A549 (cell line): Measurements from ENCODE around the gene KIF27. TPM values are rescaled to one million over a fixed set of nuclear protein-coding genes. Genes with fewer than 3 reads are reported as not detected.
A peak's percentile ranks its signal among the peaks of the same experiment; 100 is the strongest.
"Not testable (repeated sequence)": the region's sequence is repeated elsewhere in the genome, so short reads cannot be mapped to it uniquely, and the experiment has no call there.

Source experiments
- ATAC-seq, 2 experiments: fragments of 200-7000 bp in 1 of 2; fragments of >200 bp in 1 of 2; cut with Nextera tagmentation in 1 of 2; cut with Tn5 transposase in 1 of 2; 3 replicates each; pipeline versions ENCODE4 v1.8.0 to v1.9.1; 2018 to 2020; ENCODE audit warnings: mild to moderate bottlenecking in 1 of 2, moderate library complexity in 1 of 2
- CTCF ChIA-PET: fragments of 300-600 bp; sonication (Branson Sonifier 250); formaldehyde crosslinking; extraction: SDS; loops from one replicate; lab custom pipeline; 2021; ENCODE audit warnings: antibody characterized with exemption, inconsistent platforms; lab: Yijun Ruan, JAX
- POLR2A ChIA-PET: fragments of 350-600 bp; formaldehyde crosslinking; extraction: SDS; loops from one replicate; lab custom pipeline; 2021; ENCODE audit warnings: antibody characterized with exemption, inconsistent platforms; lab: Yijun Ruan, JAX
- DNase-seq, 2 experiments: peaks; one replicate each; pipeline versions ENCODE4 v3.0.0 to v3.0.0-alpha.2; 2011 to 2016; ENCODE audit warnings: low read depth in 1 of 2, low spot score in 1 of 2
- FAIRE-seq: peaks from 2 replicates; lab custom pipeline; 2011; peaks lifted over from hg19 to GRCh38; lab: Jason Lieb, UNC
- H3K27ac ChIP-seq, 2 experiments: fragments of >200 bp; sonication (Bioruptor Twin); formaldehyde crosslinking; 3 replicates each; pipeline ENCODE4 v1.5.1; 2016 to 2017
- H3K4me1 ChIP-seq: fragments of >200 bp; sonication (Bioruptor Twin); formaldehyde crosslinking; 3 replicates; pipeline ENCODE4 v1.6.1; 2016
- H3K4me2 ChIP-seq: fragments of >200 bp; sonication (Bioruptor Twin); formaldehyde crosslinking; 3 replicates; pipeline ENCODE4 v1.6.1; 2016
- H3K4me3 ChIP-seq: fragments of >200 bp; sonication (Bioruptor Twin); formaldehyde crosslinking; 3 replicates; pipeline ENCODE4 v1.5.1; 2016
- H3K9me3 ChIP-seq: fragments of >200 bp; sonication (Bioruptor Twin); formaldehyde crosslinking; 3 replicates; pipeline ENCODE4 v1.6.1; 2016
- CBX2 ChIP-seq: fragments of 200-600 bp; sonication (generic); IDR thresholded peaks from 2 replicates; pipeline ENCODE4 v1.6.1; 2016; ENCODE audit warnings: low read depth, mild to moderate bottlenecking, borderline replicate concordance
- CTCF ChIP-seq: fragments of >200 bp; sonication (Bioruptor Twin); formaldehyde crosslinking; IDR thresholded peaks from 3 replicates; pipeline ENCODE4 v1.5.1; 2016
- HDAC2 ChIP-seq: fragments of 200-600 bp; sonication (generic); IDR thresholded peaks from 2 replicates; pipeline ENCODE4 v1.6.1; 2016
- HMGXB4 ChIP-seq: fragments of 250-450 bp; sonication (Bioruptor Pico); IDR thresholded peaks from 2 replicates; pipeline ENCODE4 v1.5.0; 2021; ENCODE audit warnings: mild to moderate bottlenecking, moderate library complexity, borderline replicate concordance
- MAX ChIP-seq: IDR thresholded peaks from 2 replicates; pipeline ENCODE4 v1.6.1; 2012
- RAD21 ChIP-seq, 2 experiments: fragments of >200 bp in 1 of 2; sonication (Bioruptor Twin) in 1 of 2; formaldehyde crosslinking in 1 of 2; IDR thresholded peaks in 1 of 2; conservative IDR thresholded peaks in 1 of 2; 2 replicates in 1 of 2; 3 replicates in 1 of 2; pipeline ENCODE4 v1.6.1; 2012 to 2018; ENCODE audit warnings: inconsistent platforms in 1 of 2
- SMC3 ChIP-seq: fragments of >200 bp; sonication (Bioruptor Twin); formaldehyde crosslinking; IDR thresholded peaks from 3 replicates; pipeline ENCODE4 v1.6.1; 2018; ENCODE audit warnings: inconsistent platforms
- SREBF2 ChIP-seq: fragments of 450-650 bp; IDR thresholded peaks from 2 replicates; pipeline ENCODE4 v1.6.1; 2014; ENCODE audit warnings: mild to moderate bottlenecking, moderate library complexity
- WGBS: methylation state at CpG from one replicate; pipeline ENCODE4 v1.1.6; 2017; ENCODE audit errors: missing lambda C conversion rate; 5-methylcytosine and 5-hydroxymethylcytosine counted together
- polyA plus RNA-seq, 4 experiments: library from polyadenylated mRNA; depleted of rRNA in 3 of 4; stranded (reverse); fragments of >200 nt; fragmentation: RNase III in 1 of 4; extraction: RNeasy Plus Mini Kit Qiagen cat#74134 plus additional on column Dnase treatment in 1 of 4; gene quantifications; 2 replicates in 3 of 4; 3 replicates in 1 of 4; pipeline ENCODE4 v1.2.3, GENCODE V29; 2011 to 2017

The KIF27 gene
- polyA plus RNA-seq, 2 of the 4 experiments (the other 2 are of a cell fraction) = 2.2 to 6.0 TPM

- peak; percentile 77 to 86; a peak in 5 of 6 replicates for ATAC-seq
Measured at GRCh38 chr9:83912194-83912593, 9.0 kb downstream of the KIF27 start.

GRCh38 chr9:83906144-83906543 is 15.1 kb downstream of the KIF27 start:
- H3K27ac ChIP-seq = no peak overlapping the region
- ChIA-PET POLR2A (no interaction called here), CTCF (interaction anchor here (0.7 kb wide), 1 partner anchor 62 kb away, joined by 3 read pairs; no protein-coding TSS in a partner anchor)
- no peak overlapping the region for H3K4me3 ChIP-seq
- no peak for FAIRE-seq
- H3K4me2 ChIP-seq = no peak overlapping the region
- H3K4me1 ChIP-seq = no peaks in the 10 kb centered on the region
- no peak for DNase-seq
- 0 out of 6 replicates have a peak, but pooled peaks of 1 of the 2 experiments have one; percentile 33 for ATAC-seq
- no peak for TF ChIP-seq HMGXB4 (CRISPR knock-in tag)
- no peak for TF ChIP-seq CBX2
- no peak for TF ChIP-seq SREBF2
- no peak for TF ChIP-seq HDAC2
- no peak for TF ChIP-seq MAX
- H3K9me3 ChIP-seq = no peaks in the 10 kb centered on the region

More at GRCh38 chr9:83912194-83912593, 9.0 kb downstream of the KIF27 start:
- H3K4me2 ChIP-seq, H3K27ac ChIP-seq, H3K4me3 ChIP-seq, POLR2A ChIA-PET, H3K4me1 ChIP-seq, H3K9me3 ChIP-seq: not testable (repeated sequence)
- FAIRE-seq (peak; percentile 99), DNase-seq (peak in 1 of 2 experiments; percentile 25)
- TF ChIP-seq RAD21 (conservative IDR thresholded peaks at IDR 0.05 in 1 of 2, IDR thresholded peaks at IDR 0.05 in 1 of 2) = peak; percentile 62 to 68
- peak; percentile 53 for TF ChIP-seq CTCF
- TF ChIP-seq SMC3 = peak; percentile 58
- 24% methylated on average over 3 of the region's 3 CpGs for WGBS
- CTCF ChIA-PET = interaction anchor here (0.6 to 2.3 kb wide), 8 partner anchors 9 to 349 kb away, joined by 3 to 10 read pairs (median 6); partner anchors contain the start of gene KIF27

GRCh38 chr9:83900615-83901014 is 20.6 kb downstream of the KIF27 start:
- WGBS = 94% methylated on average over 5 of the region's 5 CpGs
- FAIRE-seq, H3K4me2 ChIP-seq, H3K4me3 ChIP-seq, H3K27ac ChIP-seq, POLR2A ChIA-PET, H3K4me1 ChIP-seq, DNase-seq, H3K9me3 ChIP-seq, ATAC-seq: not testable (repeated sequence)
- CTCF ChIA-PET = interaction anchor here (0.6 kb wide), 1 partner anchor 566 kb away, joined by 3 read pairs; no protein-coding TSS in a partner anchor

- H3K4me2 ChIP-seq, ATAC-seq, FAIRE-seq, H3K4me3 ChIP-seq, H3K9me3 ChIP-seq, CTCF ChIA-PET, H3K4me1 ChIP-seq, POLR2A ChIA-PET, H3K27ac ChIP-seq, DNase-seq: not testable (repeated sequence)
- WGBS = 100% methylated on average over 2 of the region's 2 CpGs
Measured at GRCh38 chr9:83894301-83894700, 26.9 kb downstream of the KIF27 start.

- FAIRE-seq, H3K4me3 ChIP-seq, CTCF ChIA-PET, DNase-seq, POLR2A ChIA-PET, H3K4me2 ChIP-seq, ATAC-seq, H3K9me3 ChIP-seq, H3K27ac ChIP-seq: not testable (repeated sequence)
- peaks cover 16% of the 10 kb centered on the region; the same call in 2 of the 3 replicates for H3K4me1 ChIP-seq
- 91% methylated on average over 2 of the region's 2 CpGs for WGBS
Measured at GRCh38 chr9:83886498-83886897, 34.7 kb downstream of the KIF27 start.
